ENCODE measurements around the gene TTLL8. TPM values are rescaled to one million over a fixed set of nuclear protein-coding genes. Genes with fewer than 3 reads are reported as not detected.

The TTLL8 gene
- total and polyA plus RNA-seq, 4 donors, result not detected

- peaks cover 0 to 3% (median 0%) of the 10 kb centered on the region in 4 donors for H3K9me3 ChIP-seq (ENCODE audit: control insufficient read depth in 4 of 4, low read length in 3 of 4)
- H3K9ac ChIP-seq (ENCODE audit: low read depth in 1 of 2, low read length in 2 of 2), result no peak overlapping the region
- TF ChIP-seq YY1 (IDR thresholded peaks at IDR 0.05), result no peak
- no peak for TF ChIP-seq HNF4G (IDR thresholded peaks at IDR 0.05)
- TF ChIP-seq GABPA (IDR thresholded peaks at IDR 0.05 in 1 of 2, conservative IDR thresholded peaks at IDR 0.05 in 1 of 2), result no peak
- no peaks in the 10 kb centered on the region for H3K27me3 ChIP-seq (ENCODE audit: control insufficient read depth in 4 of 4, insufficient read depth in 4 of 4, low read length in 3 of 4)
- H3K36me3 ChIP-seq (ENCODE audit: control insufficient read depth in 4 of 4, insufficient read depth in 3 of 4, low read depth in 1 of 4, low read length in 3 of 4), result no peaks in the 10 kb centered on the region
- H3K4me3 ChIP-seq (ENCODE audit: low read depth in 1 of 3, low read length in 3 of 3), result no peak overlapping the region
- WGBS, result 90% methylated on average over 17 of the region's 17 CpGs
- no peaks in the 10 kb centered on the region for H3K4me1 ChIP-seq (ENCODE audit: control insufficient read depth in 4 of 4, insufficient read depth in 4 of 4, low read length in 3 of 4)
- no peak overlapping the region for H3K27ac ChIP-seq (ENCODE audit: low read depth in 1 of 2, low read length in 2 of 2)
- no peak for DNase-seq (ENCODE audit: low spot score)
Measured at GRCh38 chr22:50048836-50049235, 9.3 kb downstream of the TTLL8 start.

GRCh38 chr22:50048061-50048765 is 9.9 kb downstream of the TTLL8 start:
- TF ChIP-seq, protein P1, sequence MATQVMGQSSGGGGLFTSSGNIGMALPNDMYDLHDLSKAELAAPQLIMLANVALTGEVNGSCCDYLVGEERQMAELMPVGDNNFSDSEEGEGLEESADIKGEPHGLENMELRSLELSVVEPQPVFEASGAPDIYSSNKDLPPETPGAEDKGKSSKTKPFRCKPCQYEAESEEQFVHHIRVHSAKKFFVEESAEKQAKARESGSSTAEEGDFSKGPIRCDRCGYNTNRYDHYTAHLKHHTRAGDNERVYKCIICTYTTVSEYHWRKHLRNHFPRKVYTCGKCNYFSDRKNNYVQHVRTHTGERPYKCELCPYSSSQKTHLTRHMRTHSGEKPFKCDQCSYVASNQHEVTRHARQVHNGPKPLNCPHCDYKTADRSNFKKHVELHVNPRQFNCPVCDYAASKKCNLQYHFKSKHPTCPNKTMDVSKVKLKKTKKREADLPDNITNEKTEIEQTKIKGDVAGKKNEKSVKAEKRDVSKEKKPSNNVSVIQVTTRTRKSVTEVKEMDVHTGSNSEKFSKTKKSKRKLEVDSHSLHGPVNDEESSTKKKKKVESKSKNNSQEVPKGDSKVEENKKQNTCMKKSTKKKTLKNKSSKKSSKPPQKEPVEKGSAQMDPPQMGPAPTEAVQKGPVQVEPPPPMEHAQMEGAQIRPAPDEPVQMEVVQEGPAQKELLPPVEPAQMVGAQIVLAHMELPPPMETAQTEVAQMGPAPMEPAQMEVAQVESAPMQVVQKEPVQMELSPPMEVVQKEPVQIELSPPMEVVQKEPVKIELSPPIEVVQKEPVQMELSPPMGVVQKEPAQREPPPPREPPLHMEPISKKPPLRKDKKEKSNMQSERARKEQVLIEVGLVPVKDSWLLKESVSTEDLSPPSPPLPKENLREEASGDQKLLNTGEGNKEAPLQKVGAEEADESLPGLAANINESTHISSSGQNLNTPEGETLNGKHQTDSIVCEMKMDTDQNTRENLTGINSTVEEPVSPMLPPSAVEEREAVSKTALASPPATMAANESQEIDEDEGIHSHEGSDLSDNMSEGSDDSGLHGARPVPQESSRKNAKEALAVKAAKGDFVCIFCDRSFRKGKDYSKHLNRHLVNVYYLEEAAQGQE (IDR thresholded peaks at IDR 0.05), result no peak
- no peak for TF ChIP-seq NR2F2 (IDR thresholded peaks at IDR 0.05)
- TF ChIP-seq HNF4G (IDR thresholded peaks at IDR 0.05), result no peak
- TF ChIP-seq ATF3 (IDR thresholded peaks at IDR 0.05), result no peak
- TF ChIP-seq EGR1 (IDR thresholded peaks at IDR 0.05; ENCODE audit: low read depth in 2 of 2), result no peak
- TF ChIP-seq TAF1 (conservative IDR thresholded peaks at IDR 0.05), result no peak
- TF ChIP-seq GABPA (IDR thresholded peaks at IDR 0.05 in 1 of 2, conservative IDR thresholded peaks at IDR 0.05 in 1 of 2), result no peak
- no peak for TF ChIP-seq RAD21 (IDR thresholded peaks at IDR 0.05)
- no peak for TF ChIP-seq JUND (IDR thresholded peaks at IDR 0.05)
- no peak for TF ChIP-seq FOXA2 (IDR thresholded peaks at IDR 0.05)
- TF ChIP-seq HNF4A (conservative IDR thresholded peaks at IDR 0.05), result no peak
- no peak for TF ChIP-seq MAX (IDR thresholded peaks at IDR 0.05)
- no peak for TF ChIP-seq SP1 (IDR thresholded peaks at IDR 0.05)
- no peak for TF ChIP-seq CTCF (IDR thresholded peaks at IDR 0.05; ENCODE audit: low read depth, low read length, missing input control)
- no peak for TF ChIP-seq ZBTB33 (IDR thresholded peaks at IDR 0.05)
- no peak for TF ChIP-seq YY1 (IDR thresholded peaks at IDR 0.05)
- no peak overlapping the region for H3K27ac ChIP-seq (ENCODE audit: low read depth in 1 of 2, low read length in 2 of 2)
- no peak overlapping the region for H3K9ac ChIP-seq (ENCODE audit: low read depth in 1 of 2, low read length in 2 of 2)
- H3K4me1 ChIP-seq (ENCODE audit: control insufficient read depth in 4 of 4, insufficient read depth in 4 of 4, low read length in 3 of 4), result no peaks in the 10 kb centered on the region
- WGBS, result 82% methylated on average over 12 of the region's 12 CpGs
- H3K27me3 ChIP-seq (ENCODE audit: control insufficient read depth in 4 of 4, insufficient read depth in 4 of 4, low read length in 3 of 4), result no peaks in the 10 kb centered on the region
- DNase-seq (ENCODE audit: low spot score), result no peak
- H3K36me3 ChIP-seq (ENCODE audit: control insufficient read depth in 4 of 4, insufficient read depth in 3 of 4, low read depth in 1 of 4, low read length in 3 of 4), result no peaks in the 10 kb centered on the region
- peaks cover 0 to 1% (median 0%) of the 10 kb centered on the region in 4 donors for H3K9me3 ChIP-seq (ENCODE audit: control insufficient read depth in 4 of 4, low read length in 3 of 4)
- no peak overlapping the region for H3K4me3 ChIP-seq (ENCODE audit: low read depth in 1 of 3, low read length in 3 of 3)
